Measurements from ENCODE around the gene ITM2C. TPM values are rescaled to one million over a fixed set of nuclear protein-coding genes. Genes with fewer than 3 reads are reported as not detected.

Gene ITM2C
- total and polyA plus RNA-seq, 5 experiments from 2014 or later = 30.9 to 56.7 (median 38.7) TPM

- POLR2A ChIA-PET = interaction anchor here (1.0 to 2.4 kb wide), 4 partner anchors 16 to 66 kb away, joined by 3 to 9 read pairs (median 4); no protein-coding TSS in a partner anchor
Observed at GRCh38 chr2:230861552-230862255, 3.0 kb upstream of the ITM2C start.

DNA sequence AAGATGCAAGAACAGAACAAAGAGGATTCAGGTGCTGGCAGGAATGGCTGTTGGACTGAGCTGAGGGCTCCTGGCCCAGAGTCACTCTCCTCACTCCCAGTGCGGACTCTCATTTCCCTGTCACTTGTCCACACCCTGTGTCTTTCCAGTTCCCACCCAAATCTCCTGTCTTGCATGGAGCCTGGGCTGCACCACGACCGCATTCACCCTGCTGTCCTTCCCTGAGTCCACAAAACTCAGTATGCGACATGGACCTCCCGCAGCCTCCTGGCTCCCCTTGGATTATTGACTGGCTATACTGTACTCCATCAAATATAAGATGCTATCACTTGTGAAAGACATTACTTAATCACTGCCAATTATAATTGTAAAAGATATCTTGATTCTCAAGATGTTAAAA is 2.5 kb upstream of the ITM2C start:
- peak overlapping the region in 2 of 10 donors; percentile 54 to 58 for H3K4me3 Mint-ChIP-seq
- peaks cover 21 to 50% (median 49%) of the 10 kb centered on the region in 4 donors for H3K4me1 Mint-ChIP-seq
- DNase-seq (no peak), ATAC-seq (no peak)
- POLR2A ChIA-PET = interaction anchor here (1.4 to 2.4 kb wide), 2 partner anchors 15 to 64 kb away, joined by 4 to 9 read pairs; no protein-coding TSS in a partner anchor
- peak overlapping the region in 4 of 10 donors; percentile 31 to 88 (median 50) for H3K27ac Mint-ChIP-seq
- H3K36me3 Mint-ChIP-seq = no peaks in the 10 kb centered on the region
- peaks cover 2 to 8% (median 5%) of the 10 kb centered on the region in 5 donors for H3K27me3 Mint-ChIP-seq
- H3K9me3 Mint-ChIP-seq = no peaks in the 10 kb centered on the region

More at GRCh38 chr2:230861552-230862255, 3.0 kb upstream of the ITM2C start:
- no peaks in the 10 kb centered on the region for H3K36me3 Mint-ChIP-seq
- H3K4me3 Mint-ChIP-seq = peak overlapping the region in 9 of 10 donors; percentile 0 to 62 (median 45)
- H3K27ac Mint-ChIP-seq = peak overlapping the region in 9 of 10 donors; percentile 26 to 91 (median 55)
- no peaks in the 10 kb centered on the region for H3K9me3 Mint-ChIP-seq
- peaks cover 2 to 8% (median 6%) of the 10 kb centered on the region in 5 donors for H3K27me3 Mint-ChIP-seq
- H3K4me1 Mint-ChIP-seq = peaks cover 16 to 44% (median 44%) of the 10 kb centered on the region in 4 donors
- DNase-seq = peak in 1 of 10 donors; percentile 16
- ATAC-seq = peak; percentile 9 to 35

DNA sequence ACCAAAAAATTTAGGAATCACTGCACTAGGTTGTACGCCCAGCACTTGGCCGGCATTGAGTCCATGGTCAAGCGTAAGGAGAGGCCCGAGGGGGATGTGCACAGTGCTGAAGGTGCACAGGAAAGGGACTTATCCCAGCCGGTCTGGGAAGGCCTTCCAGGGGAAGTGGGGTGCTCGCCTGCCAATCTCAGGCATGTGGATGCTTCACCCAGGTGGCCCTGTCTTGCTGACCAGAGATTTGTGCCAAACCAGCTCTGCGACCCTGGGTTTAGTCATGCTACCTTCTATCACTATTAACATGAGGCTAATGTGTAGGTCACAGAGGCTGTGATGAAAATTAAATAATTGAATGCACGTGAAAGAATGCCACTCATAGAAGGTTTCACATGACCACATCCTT is 1.7 kb upstream of the ITM2C start:
- H3K27ac Mint-ChIP-seq = peak overlapping the region in 4 of 10 donors; percentile 25 to 96 (median 65)
- POLR2A ChIA-PET = no interaction called here
- DNase-seq = no peak
- peaks cover 0 to 6% (median 0%) of the 10 kb centered on the region in 5 donors for H3K27me3 Mint-ChIP-seq
- H3K4me3 Mint-ChIP-seq = peak overlapping the region; percentile 12 to 96 (median 92)
- no peaks in the 10 kb centered on the region for H3K36me3 Mint-ChIP-seq
- no peak for ATAC-seq
- peaks cover 21 to 56% (median 56%) of the 10 kb centered on the region in 4 donors for H3K4me1 Mint-ChIP-seq
- H3K9me3 Mint-ChIP-seq = no peaks in the 10 kb centered on the region

- no peak for ATAC-seq
Observed at GRCh38 chr2:230863442-230864121, 1.2 kb upstream of the ITM2C start.

GRCh38 chr2:230864122-230864604 is 579 bp upstream of the ITM2C start:
- Mint-ChIP-seq H3K27me3 (peaks cover 0 to 7% (median 0%) of the 10 kb centered on the region in 5 donors), H3K4me3 (peak overlapping the region; percentile 77 to 96 (median 92)), H3K9me3 (no peaks in the 10 kb centered on the region), H3K27ac (peak overlapping the region in 9 of 10 donors; percentile 67 to 96 (median 84)), H3K4me1 (peaks cover 27 to 67% (median 65%) of the 10 kb centered on the region in 4 donors), H3K36me3 (no peaks in the 10 kb centered on the region)
- DNase-seq (peak in 1 of 10 donors; percentile 27), ATAC-seq (no peak)
- POLR2A ChIA-PET = interaction anchor here (1.1 to 6.2 kb wide), 3 partner anchors 13 to 123 kb away, joined by 3 to 62 read pairs (median 6); no protein-coding TSS in a partner anchor

More at GRCh38 chr2:230863442-230864121, 1.2 kb upstream of the ITM2C start:
- H3K36me3 Mint-ChIP-seq = no peaks in the 10 kb centered on the region
- H3K4me3 Mint-ChIP-seq = peak overlapping the region; percentile 77 to 96 (median 92)
- peak overlapping the region in 5 of 10 donors; percentile 25 to 96 (median 77) for H3K27ac Mint-ChIP-seq
- H3K9me3 Mint-ChIP-seq = no peaks in the 10 kb centered on the region
- H3K27me3 Mint-ChIP-seq = peaks cover 0 to 6% (median 0%) of the 10 kb centered on the region in 5 donors
- no peak for DNase-seq
- peaks cover 24 to 62% (median 60%) of the 10 kb centered on the region in 4 donors for H3K4me1 Mint-ChIP-seq
- POLR2A ChIA-PET = no interaction called here

DNA sequence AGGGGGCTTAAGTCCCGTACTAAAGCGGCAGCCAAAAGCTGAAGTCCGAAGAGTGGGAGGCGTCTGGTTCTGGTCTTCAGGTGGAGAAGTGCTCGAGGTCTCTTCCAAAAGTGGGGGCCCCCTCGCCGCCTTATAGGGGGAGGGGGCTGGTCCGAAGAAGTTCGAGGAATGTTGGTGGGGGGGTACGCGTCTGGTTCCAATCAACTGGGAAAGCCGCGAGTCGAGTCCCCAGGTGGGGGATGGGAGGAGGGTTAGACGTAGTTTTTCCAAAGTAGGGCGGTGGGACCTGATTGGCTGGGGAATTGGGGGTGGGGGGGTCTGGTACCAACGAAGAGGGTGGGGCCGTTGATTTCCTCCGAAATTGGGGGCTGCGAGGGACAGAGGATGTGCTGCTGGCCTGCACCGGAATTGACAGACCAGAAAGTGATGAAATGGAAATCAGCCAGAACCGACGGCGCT is 594 bp downstream of the ITM2C start:
- DNase-seq (no peak), ATAC-seq (no peak)
- H3K4me1 Mint-ChIP-seq = peaks cover 32 to 79% (median 72%) of the 10 kb centered on the region in 4 donors
- H3K9me3 Mint-ChIP-seq = no peaks in the 10 kb centered on the region
- H3K36me3 Mint-ChIP-seq = no peaks in the 10 kb centered on the region
- H3K27ac Mint-ChIP-seq = peak overlapping the region in 6 of 10 donors; percentile 81 to 90 (median 88)
- H3K4me3 Mint-ChIP-seq = peak overlapping the region; percentile 77 to 95 (median 88)
- POLR2A ChIA-PET = interaction anchor here (0.9 to 6.2 kb wide), 5 partner anchors 12 to 122 kb away, joined by 3 to 62 read pairs (median 4); no protein-coding TSS in a partner anchor
- H3K27me3 Mint-ChIP-seq = peaks cover 0 to 7% (median 0%) of the 10 kb centered on the region in 5 donors

DNA sequence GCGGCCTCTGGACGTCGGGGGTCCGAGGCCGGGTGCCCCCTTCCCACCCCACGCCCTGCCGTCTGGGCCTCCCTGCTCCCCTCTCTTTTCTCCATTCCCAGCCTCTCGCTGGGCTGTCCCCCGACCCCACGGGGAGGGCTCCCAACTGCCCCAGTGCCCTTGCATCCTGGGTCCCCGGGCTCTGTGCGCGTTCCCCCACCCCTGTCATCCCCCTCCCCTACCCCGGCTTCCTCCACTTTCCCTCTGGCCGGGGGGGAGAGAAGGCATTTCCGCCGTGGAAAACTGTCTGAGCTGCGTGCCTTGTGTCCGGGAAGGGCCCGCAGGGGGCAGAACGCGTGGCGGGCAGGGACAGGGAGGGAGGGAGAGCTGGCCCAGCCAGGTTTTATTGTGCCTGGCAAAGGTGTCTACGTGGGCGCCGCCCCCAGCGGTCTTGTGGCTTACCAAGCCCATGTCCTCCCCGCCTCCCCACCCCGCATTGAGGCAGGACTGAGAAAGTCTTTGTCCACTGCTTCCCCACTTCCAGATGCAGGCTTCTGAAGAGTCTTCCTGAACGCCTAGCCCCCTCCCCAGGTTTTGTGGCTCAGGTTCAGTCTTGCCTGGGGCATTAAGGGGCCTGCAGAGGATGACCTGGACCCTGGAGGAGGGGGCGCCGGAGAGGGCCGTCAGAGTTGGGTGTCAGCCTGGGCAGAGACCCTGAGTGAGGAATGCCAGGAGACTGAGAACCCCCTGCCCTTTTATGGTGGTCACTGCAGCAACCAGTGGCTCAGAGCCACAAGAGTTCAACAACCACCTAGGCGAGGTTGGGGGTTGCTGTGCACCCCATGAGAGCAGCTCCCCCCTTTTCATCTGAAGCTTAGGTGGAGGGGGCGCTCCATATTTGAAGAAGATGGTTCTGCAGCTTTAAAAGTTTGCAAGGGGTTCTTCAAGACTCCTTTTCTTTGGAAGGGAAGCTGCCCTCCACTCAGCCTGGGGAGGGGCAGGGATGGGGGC is 1.3 kb downstream of the ITM2C start:
- H3K4me3 Mint-ChIP-seq = peak overlapping the region; percentile 77 to 95 (median 88)

DNA sequence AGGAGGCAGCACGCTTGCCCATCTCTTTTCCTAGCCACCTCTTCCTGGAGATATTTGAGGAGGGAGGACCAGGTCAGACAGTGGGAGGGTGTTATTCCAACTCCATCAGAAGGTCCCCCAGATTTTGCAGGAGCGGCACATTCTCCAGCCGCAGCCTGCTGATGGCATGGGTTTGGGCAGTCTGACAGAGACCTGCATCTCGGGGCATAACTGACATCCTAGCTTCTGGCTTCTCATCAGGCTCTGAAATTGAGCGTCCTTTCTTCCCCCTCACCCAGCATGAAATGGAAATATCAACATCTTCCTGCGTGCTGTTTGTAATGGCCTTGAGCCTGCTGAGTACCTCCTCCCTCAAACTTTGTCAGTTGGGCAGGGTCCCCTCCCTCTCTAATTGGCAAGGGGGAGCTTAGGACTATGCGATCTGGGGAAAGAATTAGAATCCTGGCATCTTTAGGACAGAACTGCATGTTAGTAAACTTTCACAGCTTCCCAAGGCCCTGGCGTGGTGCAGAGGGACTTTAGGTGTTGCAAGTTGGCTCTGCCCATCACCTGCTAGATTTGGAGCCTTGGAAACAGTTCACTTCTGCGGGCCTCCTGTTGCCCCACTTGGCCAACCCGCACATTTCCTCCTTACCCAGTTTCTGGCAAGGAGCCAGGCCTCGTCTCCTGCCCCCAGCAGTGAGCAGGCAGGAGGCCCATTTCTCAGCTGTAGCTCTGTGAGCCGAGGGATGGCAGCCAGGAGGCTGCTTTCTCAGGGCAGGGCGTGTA is 2.2 kb downstream of the ITM2C start:
- peaks cover 27 to 79% (median 70%) of the 10 kb centered on the region in 4 donors for H3K4me1 Mint-ChIP-seq
- POLR2A ChIA-PET = interaction anchor here (0.7 to 6.2 kb wide), 7 partner anchors 10 to 108 kb away, joined by 3 to 62 read pairs (median 4); no protein-coding TSS in a partner anchor
- DNase-seq (peak; percentile 62 to 91 (median 76)), ATAC-seq (peak; percentile 59 to 61)
- no peaks in the 10 kb centered on the region for H3K9me3 Mint-ChIP-seq
- peak overlapping the region; percentile 75 to 95 (median 88) for H3K4me3 Mint-ChIP-seq
- H3K27me3 Mint-ChIP-seq = peaks cover 0 to 4% (median 0%) of the 10 kb centered on the region in 5 donors
- H3K27ac Mint-ChIP-seq = peak overlapping the region in 9 of 10 donors; percentile 79 to 93 (median 90)
- H3K36me3 Mint-ChIP-seq = no peaks in the 10 kb centered on the region

More for the DNA sequence above, 1.3 kb downstream of the ITM2C start:
- Mint-ChIP-seq H3K9me3 (no peaks in the 10 kb centered on the region), H3K36me3 (no peaks in the 10 kb centered on the region), H3K27ac (peak overlapping the region; percentile 25 to 93 (median 90)), H3K27me3 (peaks cover 0 to 7% (median 0%) of the 10 kb centered on the region in 5 donors), H3K4me1 (peaks cover 34 to 85% (median 76%) of the 10 kb centered on the region in 4 donors)
- DNase-seq = peak in 4 of 10 donors; percentile 26 to 41 (median 38)
- ATAC-seq = peak in 1 of 2 donors; percentile 18
- POLR2A ChIA-PET = interaction anchor here (1.3 to 6.2 kb wide), 5 partner anchors 11 to 122 kb away, joined by 3 to 62 read pairs (median 5); no protein-coding TSS in a partner anchor

GRCh38 chr2:230868161-230868946 is 3.6 kb downstream of the ITM2C start:
- peak overlapping the region in 6 of 10 donors; percentile 31 to 78 (median 60) for H3K27ac Mint-ChIP-seq
- H3K4me1 Mint-ChIP-seq = peaks cover 29 to 90% (median 77%) of the 10 kb centered on the region in 4 donors
- H3K4me3 Mint-ChIP-seq = peak overlapping the region in 5 of 10 donors; percentile 14 to 59 (median 41)
- no peak for DNase-seq
- H3K36me3 Mint-ChIP-seq = no peaks in the 10 kb centered on the region
- no peak for ATAC-seq
- H3K9me3 Mint-ChIP-seq = no peaks in the 10 kb centered on the region
- H3K27me3 Mint-ChIP-seq = peaks cover 0 to 4% (median 0%) of the 10 kb centered on the region in 5 donors
- POLR2A ChIA-PET = interaction anchor here (0.5 to 6.2 kb wide), 3 partner anchors 9 to 25 kb away, joined by 3 to 62 read pairs (median 4); no protein-coding TSS in a partner anchor

Measured in naive thymus-derived CD8-positive, alpha-beta T cell (primary cell).